GM21737 (cell line): ENCODE data around the gene VASN.

Experiments used
- ATAC-seq: cut with Tn5 transposase; IDR thresholded peaks from one replicate; pipeline ENCODE4 v1.9.1; 2021; ENCODE audit warnings: mild to moderate bottlenecking, moderate library complexity; ENCODE audit not compliant: unreplicated experiment

Gene VASN

DNA sequence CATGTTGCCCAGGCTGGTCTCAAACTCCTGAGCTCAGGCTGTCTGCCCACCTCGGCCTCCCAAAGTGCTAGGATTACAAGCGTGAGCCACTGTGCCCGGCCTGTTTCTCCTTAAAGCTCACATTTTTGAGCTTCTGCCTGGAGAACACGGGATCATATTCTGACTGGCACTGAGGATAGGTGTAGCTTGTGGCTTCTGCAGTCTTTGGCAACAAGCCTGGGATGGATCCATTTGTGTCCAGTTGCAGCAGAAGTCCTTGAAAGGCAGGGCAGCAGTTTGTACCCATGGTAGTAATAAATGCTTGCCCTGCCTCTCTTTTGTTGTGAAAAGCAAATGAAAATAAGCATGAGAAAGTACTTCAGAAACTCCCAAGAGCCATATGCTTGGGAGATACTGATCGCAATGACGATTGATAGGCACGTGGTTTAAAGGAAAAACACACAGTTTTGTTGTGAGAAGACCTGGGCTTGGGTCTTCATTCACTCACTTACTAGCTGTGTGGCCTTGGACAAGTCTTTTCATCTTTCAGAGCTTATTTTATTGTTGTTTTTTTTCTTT is 47.8 kb downstream of the VASN start:
- ATAC-seq: no peak

DNA sequence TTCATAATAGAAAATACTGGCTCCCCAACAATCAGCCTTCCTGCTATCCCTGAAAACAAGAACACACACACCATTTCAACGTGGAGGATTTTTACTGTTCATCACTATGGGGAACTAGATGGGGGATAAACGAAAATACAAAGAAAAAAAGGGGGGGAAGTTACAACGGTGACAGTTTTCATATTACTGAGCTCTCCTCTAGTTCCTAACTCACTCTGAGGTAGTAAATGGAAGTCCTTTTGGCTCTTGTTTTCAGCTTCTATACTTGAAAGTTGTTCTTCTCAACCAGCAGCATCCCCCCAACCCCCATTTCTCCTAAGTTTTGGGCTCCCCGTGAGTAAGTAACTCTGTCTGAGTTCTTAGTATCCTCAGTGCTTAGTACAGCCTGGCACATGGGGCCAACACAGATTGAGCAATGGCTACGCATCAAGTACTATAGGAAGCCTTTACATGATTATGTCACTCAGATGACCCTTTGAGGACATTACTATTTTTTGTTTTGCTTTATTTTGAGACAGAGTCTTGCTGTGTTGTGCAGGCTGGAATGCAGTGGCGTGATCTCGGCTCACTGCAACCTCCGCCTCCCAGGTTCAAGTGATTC is 49.0 kb downstream of the VASN start:
- ATAC-seq: no peak

DNA sequence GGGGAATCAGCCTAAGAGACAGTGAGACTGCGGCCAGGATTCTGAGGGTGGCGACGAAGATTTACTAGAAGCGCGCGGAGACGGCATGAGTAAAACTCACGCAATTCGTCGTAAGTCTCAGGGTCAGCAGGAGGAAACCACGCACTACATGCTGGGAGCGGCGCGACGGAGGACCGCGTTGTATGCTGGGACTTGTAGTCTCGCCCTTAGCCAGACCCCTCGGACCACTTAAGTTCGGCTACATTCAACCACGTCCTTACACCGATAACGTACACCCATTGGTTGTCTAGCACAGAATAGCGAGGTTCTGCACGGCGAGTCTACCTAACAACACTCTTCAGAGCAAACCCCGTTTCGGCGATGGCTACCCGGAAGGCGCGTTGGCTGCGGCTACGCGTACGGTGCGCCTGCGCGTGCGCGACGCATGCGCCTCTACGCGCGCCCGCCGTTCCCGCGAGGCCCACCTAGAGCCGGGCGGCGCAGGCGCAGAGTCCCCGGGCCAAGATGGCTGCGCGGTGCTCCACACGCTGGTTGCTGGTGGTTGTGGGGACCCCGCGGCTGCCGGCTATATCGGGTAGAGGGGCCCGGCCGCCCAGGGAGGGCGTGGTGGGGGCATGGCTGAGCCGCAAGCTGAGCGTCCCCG is 53.9 kb downstream of the VASN start, which contains the start of gene DNAJA3:
DNAJA3 (plus strand) TSS at position 491 of the 643 bp plus-strand sequence; CDS start at position 505, 14 bp downstream.
- ATAC-seq: peak; percentile 82

DNA sequence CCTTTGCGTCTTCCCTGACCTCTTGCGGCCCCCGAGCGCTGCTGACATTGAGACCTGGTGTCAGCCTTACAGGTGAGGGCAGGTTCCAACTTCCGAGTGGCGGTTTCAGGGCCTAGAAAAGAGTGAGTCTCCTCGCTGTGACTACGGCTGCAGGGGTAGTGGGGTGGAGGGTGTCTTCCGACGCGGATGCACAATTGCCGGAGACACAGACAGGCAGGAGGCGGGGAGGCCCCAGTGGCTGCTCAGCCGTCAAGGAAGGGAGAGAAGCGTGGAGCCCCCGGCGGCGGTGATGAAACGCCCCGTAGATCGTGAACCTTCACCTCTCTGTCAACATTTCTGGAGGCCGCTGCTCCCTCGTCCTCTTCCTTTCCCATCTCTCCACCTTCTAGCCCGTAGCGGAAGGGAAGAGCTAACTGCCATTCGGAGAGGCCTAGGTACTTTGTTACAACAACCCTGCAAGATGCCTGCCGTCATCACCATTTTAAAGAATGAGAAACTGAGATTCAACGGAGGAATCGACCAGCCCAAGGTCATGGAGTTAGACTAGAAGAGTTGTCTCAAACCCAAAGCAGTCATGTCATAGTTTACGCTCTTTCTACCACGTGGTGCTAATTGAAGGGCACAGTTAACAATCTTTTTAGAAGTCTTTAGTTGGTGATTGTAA is 54.5 kb downstream of the VASN start:
- peak; percentile 18 for ATAC-seq

DNA sequence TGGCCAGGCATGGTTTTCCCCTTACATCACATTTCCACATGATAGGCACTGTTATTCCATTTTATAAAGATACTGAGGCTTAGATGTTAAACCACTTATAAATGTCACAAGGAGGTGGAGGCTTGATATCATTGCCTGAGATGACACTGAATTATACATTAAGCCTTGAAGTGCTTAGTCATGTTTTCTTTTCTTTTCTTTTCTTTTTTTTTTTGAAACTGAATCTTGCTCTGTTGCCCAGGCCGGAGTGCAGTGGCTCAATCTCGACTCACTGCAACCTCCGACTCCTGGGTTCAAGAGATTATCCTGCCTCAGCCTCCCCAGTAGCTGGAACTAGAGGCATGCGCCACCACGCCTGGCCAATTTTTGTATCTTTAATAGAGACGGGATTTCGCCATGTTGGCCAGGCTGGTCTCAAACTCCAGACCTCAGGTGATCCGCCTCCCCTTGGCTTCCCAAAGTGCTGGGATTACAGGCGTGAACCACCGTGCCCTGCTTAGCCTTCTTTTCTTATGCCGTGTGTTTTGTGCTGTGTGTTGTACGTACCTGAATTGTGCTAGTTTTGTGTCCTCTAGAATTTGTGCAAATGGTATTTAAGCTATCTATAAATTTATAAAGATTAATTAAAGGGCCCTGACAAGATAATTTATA is 55.2 kb downstream of the VASN start:
- no peak for ATAC-seq

DNA sequence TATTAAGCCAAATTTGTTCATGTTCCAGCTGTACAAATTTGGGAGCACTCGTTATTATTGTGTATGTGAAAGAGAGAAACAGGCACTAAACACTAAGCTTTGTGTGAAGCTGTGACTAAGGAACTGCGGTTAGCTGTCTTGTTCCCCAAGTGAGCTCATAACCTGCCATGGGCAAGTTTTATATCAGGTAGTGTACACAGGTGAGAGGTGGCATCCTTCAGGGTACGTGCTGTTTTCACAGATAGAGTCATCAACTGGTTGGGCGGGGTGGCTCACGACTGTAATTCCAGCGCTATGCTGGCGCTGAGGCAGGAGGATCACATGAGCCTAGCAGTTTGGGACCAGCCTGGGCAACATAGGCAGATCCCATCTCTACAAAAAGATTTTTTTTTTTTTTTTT is 56.9 kb downstream of the VASN start:
- no peak for ATAC-seq

DNA sequence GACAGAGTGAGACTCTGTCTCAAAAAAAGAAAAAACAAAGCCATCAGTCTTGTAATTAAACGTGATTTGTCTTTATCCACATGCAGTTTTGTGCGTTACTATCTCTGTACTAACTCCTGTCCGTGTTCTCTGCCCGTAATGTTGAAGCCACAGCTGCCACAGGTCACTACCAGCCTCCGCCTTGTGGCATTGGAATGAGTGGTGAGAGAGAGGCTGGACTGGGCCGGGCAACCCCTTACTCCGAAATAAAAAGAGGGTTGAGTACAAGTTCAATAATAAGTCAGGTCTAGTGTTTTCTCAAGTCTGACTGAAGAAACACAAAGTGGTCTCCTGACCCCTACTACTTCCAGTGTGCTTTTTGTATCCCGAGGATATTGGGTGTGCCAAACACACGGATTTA is 59.4 kb downstream of the VASN start:
- no peak for ATAC-seq
